LNCaP clone FGC (cell line): ENCODE measurements around the gene ZEB2.

Experiments used
- DNase-seq: peaks from one replicate; pipeline ENCODE4 v3.0.0-alpha.2; 2011; ENCODE audit warnings: low read depth
- H3K4me3 ChIP-seq: 2 replicates; pipeline ENCODE4 v1.5.1; 2011; ENCODE audit warnings: mild to moderate bottlenecking, low read depth, low read length, control low read depth
- TF ChIP-seq, protein P1 (sequence below): IDR thresholded peaks from 2 replicates; pipeline ENCODE4 v1.5.1; 2012; ENCODE audit warnings: mild to moderate bottlenecking; ENCODE audit not compliant: control insufficient read depth, insufficient read depth; ENCODE audit errors: extremely low read depth

ZEB2 gene

DNA sequence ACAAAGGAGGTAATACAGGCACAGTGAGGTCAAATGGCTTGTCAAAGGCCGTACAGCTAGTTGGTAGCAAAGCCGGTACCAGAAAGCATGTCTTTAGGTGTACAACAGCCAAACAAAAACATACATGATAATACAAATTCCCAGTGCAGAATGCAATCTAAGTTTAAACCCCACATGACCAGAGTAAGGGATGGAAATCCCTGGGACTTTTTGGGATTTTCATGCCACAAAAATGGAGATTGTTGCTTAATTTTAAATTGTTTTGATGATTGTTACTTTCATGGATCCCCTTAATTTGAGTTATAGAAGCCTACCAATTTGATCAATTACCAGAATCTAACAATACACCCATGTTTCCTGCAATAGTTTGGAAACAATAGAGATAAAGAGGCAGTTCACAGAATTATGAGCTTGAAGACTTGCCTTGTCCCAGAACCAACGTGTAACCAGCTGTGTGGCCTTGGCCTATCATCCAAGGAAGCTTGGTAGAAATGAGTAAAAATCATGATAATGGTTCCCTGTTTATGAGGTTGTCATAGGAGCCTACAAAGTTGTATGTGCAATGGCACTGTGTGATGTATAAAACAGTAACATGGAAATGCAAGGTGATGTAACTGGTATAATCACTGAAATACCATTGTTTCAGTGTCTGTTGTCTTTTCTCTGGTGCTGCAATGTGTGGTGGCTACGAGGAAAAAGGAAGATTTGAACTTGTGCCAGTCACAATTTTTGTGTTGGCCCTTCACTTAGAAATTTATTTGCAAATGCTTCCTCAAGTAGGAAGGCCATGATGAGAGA is 85.3 kb downstream of the ZEB2 start:
- H3K4me3 ChIP-seq = no peak overlapping the region
- no peak for DNase-seq
- TF ChIP-seq, protein P1, sequence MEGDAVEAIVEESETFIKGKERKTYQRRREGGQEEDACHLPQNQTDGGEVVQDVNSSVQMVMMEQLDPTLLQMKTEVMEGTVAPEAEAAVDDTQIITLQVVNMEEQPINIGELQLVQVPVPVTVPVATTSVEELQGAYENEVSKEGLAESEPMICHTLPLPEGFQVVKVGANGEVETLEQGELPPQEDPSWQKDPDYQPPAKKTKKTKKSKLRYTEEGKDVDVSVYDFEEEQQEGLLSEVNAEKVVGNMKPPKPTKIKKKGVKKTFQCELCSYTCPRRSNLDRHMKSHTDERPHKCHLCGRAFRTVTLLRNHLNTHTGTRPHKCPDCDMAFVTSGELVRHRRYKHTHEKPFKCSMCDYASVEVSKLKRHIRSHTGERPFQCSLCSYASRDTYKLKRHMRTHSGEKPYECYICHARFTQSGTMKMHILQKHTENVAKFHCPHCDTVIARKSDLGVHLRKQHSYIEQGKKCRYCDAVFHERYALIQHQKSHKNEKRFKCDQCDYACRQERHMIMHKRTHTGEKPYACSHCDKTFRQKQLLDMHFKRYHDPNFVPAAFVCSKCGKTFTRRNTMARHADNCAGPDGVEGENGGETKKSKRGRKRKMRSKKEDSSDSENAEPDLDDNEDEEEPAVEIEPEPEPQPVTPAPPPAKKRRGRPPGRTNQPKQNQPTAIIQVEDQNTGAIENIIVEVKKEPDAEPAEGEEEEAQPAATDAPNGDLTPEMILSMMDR = no peak

DNA sequence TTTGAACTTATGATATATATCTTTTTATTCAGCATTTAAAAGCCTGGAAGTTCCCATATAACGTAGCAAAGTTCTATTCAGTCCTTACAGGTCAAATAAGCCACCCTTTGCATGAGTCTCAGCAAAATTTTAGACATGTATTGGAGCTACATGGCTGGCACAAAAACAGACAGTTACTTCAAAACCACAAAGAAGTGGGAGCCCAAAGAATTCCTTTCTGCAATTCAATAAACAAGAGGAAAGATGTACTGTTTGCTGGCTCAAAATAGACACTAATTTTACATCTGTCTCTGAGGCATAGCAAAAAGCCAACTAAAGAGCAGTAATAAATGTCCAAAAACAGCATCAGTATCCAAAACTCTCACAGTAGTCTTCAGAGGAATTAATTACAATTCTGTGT is 87.0 kb downstream of the ZEB2 start:
- no peak overlapping the region for H3K4me3 ChIP-seq
- TF ChIP-seq, protein P1 = no peak
- no peak for DNase-seq

DNA sequence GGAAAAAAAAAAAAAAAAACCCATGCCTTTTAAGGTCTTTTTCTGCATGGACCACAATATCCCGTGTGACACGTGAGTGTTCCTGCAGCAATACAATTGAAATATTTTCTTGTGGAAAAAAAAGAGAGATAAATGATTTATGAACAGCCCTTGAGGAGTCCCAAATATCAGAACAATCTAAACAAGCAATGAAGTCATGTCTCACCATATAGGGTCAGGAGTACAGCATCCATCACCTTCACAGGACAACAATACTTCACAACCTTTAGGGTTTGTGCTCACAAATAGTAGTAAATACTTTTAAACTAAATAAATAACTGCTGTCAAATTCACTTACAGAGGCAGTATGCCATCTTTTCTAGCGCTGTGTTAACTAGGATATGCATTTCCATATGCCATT is 87.9 kb downstream of the ZEB2 start:
- DNase-seq = no peak
- TF ChIP-seq, protein P1 = no peak
- no peak overlapping the region for H3K4me3 ChIP-seq

DNA sequence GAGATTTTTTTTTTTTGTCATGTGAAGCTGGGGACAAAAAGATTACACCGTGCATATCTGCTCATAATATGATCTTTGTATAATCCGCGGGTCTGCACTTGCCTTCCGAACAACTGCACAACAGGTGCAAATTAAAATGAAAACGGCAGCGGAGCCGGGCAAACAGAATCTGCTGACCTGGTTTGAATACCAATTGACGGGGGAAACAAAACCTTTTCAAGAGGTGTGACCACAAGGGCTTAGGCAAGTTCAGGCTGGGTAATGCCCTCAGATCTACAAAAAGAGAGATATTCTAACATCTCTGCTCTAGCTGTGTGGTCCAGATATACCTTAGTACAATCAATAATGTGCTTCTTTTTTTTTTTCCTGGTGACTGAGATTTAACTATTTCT is 88.5 kb downstream of the ZEB2 start:
- no peak for DNase-seq
- TF ChIP-seq, protein P1 = no peak
- H3K4me3 ChIP-seq = no peak overlapping the region

DNA sequence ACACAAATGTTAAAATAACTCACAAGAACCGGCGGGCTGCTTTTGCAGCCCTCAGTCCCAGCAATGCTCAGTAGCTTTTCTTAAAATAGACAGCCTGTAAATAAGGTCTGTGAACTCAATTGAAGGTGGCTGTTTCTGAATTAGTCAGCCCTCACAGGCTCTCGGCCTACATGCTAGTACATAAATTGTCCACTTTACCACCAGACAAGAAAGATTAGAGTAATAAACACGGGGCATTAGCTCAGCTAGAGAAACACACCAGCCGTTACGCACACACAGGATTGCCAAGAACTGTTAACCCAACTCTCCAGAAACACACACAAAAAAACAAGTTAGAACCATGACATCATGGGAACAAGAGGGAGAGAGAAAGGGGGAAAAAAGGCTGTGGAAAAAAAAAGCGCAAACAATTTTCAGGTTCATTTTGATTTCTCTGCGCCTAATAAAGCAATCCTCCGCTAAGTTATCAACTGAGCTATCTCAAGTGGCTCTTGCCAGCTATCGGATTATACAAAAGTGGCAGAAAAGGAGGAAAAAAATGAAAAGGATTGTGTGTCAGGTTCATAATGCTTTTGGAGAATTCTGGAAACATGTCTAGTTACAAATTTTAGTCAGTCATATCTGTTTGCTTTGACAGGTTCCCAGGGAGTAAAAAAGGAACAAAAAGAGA is 89.1 kb downstream of the ZEB2 start:
- DNase-seq = no peak
- TF ChIP-seq, protein P1 = no peak
- no peak overlapping the region for H3K4me3 ChIP-seq

DNA sequence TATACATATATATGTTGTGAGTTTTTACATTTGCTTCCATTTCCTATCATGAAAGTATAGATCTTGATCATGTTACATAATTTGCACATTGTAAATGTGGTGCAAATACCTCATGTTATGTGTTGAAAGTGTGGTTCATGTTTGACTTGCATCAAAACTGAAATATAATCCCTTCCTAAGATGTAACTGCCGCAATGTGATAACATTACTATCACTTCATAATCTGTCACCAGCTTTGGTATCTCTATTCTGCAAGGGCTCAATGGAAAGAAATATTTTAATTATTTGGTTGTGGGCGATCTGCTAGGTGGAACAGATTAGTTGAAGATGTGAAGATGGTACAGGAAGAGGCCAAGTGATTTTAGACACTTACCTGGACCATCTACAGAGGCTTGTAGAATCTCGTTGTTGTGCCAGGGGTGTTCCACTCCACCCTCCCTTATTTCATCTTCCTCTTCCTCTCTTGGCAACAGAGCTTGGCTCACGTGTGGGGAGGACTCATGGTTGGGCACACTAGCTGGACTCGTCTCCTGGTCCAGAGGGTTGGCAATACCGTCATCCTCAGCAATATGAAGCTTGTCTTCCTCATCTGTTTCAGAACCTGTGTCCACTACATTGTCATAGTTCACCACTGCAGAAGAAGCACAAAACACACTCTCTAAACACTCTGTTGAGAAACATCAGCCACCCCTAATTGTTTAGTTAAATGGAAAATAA is 90.4 kb downstream of the ZEB2 start:
- TF ChIP-seq, protein P1 = no peak
- H3K4me3 ChIP-seq = no peak overlapping the region
- DNase-seq = no peak
